Astrocyte (in vitro differentiated cells and primary cell): ENCODE results near the gene ILF3. TPM values are rescaled to one million over a fixed set of nuclear protein-coding genes. Genes with fewer than 3 reads are reported as not detected.

Experiments
- DNase-seq: peaks from one replicate; pipeline ENCODE4 v3.0.0-alpha.2; 2010; ENCODE audit warnings: low read depth
- FAIRE-seq: peaks from 2 replicates; lab custom pipeline; 2011; peaks lifted over from hg19 to GRCh38; lab: Jason Lieb, UNC
- H2AFZ ChIP-seq: 2 replicates; pipeline ENCODE4 v1.6.0; 2012; ENCODE audit warnings: low read depth, low read length, inconsistent platforms
- H3K27ac ChIP-seq: 2 replicates; pipeline ENCODE4 v1.5.1; 2011; ENCODE audit warnings: low read depth, low read length, inconsistent platforms
- H3K27me3 ChIP-seq: 2 replicates; pipeline ENCODE4 v1.6.0; 2011; ENCODE audit warnings: low read length, inconsistent platforms; ENCODE audit not compliant: insufficient read depth
- H3K36me3 ChIP-seq: 2 replicates; pipeline ENCODE4 v1.5.1; 2011; ENCODE audit warnings: low read length, inconsistent platforms; ENCODE audit not compliant: insufficient read depth
- H3K4me1 ChIP-seq: 2 replicates; pipeline ENCODE4 v1.5.1; 2011; ENCODE audit warnings: low read length, inconsistent platforms; ENCODE audit not compliant: insufficient read depth
- H3K4me2 ChIP-seq: 2 replicates; pipeline ENCODE4 v1.6.0; 2012; ENCODE audit warnings: low read length, inconsistent platforms
- H3K4me3 ChIP-seq: 2 replicates; pipeline ENCODE4 v1.5.1; 2011; ENCODE audit warnings: low read depth, mild to moderate bottlenecking, low read length, inconsistent platforms; ENCODE audit not compliant: insufficient read depth
- H3K79me2 ChIP-seq: 2 replicates; pipeline ENCODE4 v1.6.0; 2012; ENCODE audit warnings: mild to moderate bottlenecking, low read length, inconsistent platforms; ENCODE audit not compliant: insufficient read depth
- H3K9ac ChIP-seq: 2 replicates; pipeline ENCODE4 v1.6.0; 2012; ENCODE audit warnings: mild to moderate bottlenecking, low read length, inconsistent platforms
- H3K9me3 ChIP-seq: 2 replicates; pipeline ENCODE4 v1.5.1; 2012; ENCODE audit warnings: low read depth, mild to moderate bottlenecking, low read length, inconsistent platforms; ENCODE audit not compliant: insufficient read depth
- H4K20me1 ChIP-seq: 2 replicates; pipeline ENCODE4 v1.6.0; 2012; ENCODE audit warnings: low read length, inconsistent platforms; ENCODE audit not compliant: insufficient read depth
- H3K27ac Mint-ChIP-seq: one replicate; pipeline ENCODE4 v1.8.0; 2021; ENCODE audit warnings: mild to moderate bottlenecking, mixed read lengths; ENCODE audit not compliant: unreplicated experiment
- H3K27me3 Mint-ChIP-seq: one replicate; pipeline ENCODE4 v1.8.0; 2021; ENCODE audit warnings: low read depth, mixed read lengths; ENCODE audit not compliant: unreplicated experiment
- H3K36me3 Mint-ChIP-seq: one replicate; pipeline ENCODE4 v1.8.0; 2021; ENCODE audit warnings: low read depth, mixed read lengths; ENCODE audit not compliant: unreplicated experiment
- H3K4me1 Mint-ChIP-seq: one replicate; pipeline ENCODE4 v1.8.0; 2021; ENCODE audit warnings: low read depth, mixed read lengths; ENCODE audit not compliant: unreplicated experiment
- H3K4me3 Mint-ChIP-seq: one replicate; pipeline ENCODE4 v1.8.0; 2021; ENCODE audit warnings: mild to moderate bottlenecking, moderate library complexity, mixed read lengths; ENCODE audit not compliant: unreplicated experiment
- H3K9me3 Mint-ChIP-seq: one replicate; pipeline ENCODE4 v1.8.0; 2021; ENCODE audit warnings: mild to moderate bottlenecking, mixed read lengths; ENCODE audit not compliant: unreplicated experiment
- CTCF ChIP-seq: IDR thresholded peaks from 2 replicates; pipeline ENCODE4 v1.5.1; 2011; ENCODE audit warnings: low read depth, mild to moderate bottlenecking, inconsistent platforms, low read length, moderate library complexity; ENCODE audit not compliant: insufficient read depth
- EZH2 ChIP-seq: IDR thresholded peaks from 2 replicates; pipeline ENCODE4 v1.6.1; 2012; ENCODE audit warnings: mild to moderate bottlenecking, low read length, inconsistent platforms; ENCODE audit not compliant: insufficient read depth
- total RNA-seq: library from RNA; stranded (reverse); gene quantifications from 2 replicates; pipeline ENCODE4 v1.2.1, GENCODE V29; 2021

Gene ILF3
- total RNA-seq, 1 donor from 2014 or later = 244 TPM

- Histone ChIP-seq H3K4me2 (no peak overlapping the region), H3K9me3 (no peaks in the 10 kb centered on the region), H3K4me1 (peaks cover 3% of the 10 kb centered on the region), H3K79me2 (peaks cover 90% of the 10 kb centered on the region), H3K36me3 (no peaks in the 10 kb centered on the region), H3K9ac (no peak overlapping the region), H4K20me1 (peaks cover 86% of the 10 kb centered on the region), H3K27me3 (no peaks in the 10 kb centered on the region), H2AFZ (no peak overlapping the region), H3K4me3 (no peak overlapping the region), H3K27ac (no peak overlapping the region)
- no peaks in the 10 kb centered on the region for H3K9me3 Mint-ChIP-seq
- TF ChIP-seq EZH2 = no peak
- TF ChIP-seq CTCF = no peak
- peaks cover 8% of the 10 kb centered on the region for H3K36me3 Mint-ChIP-seq
- FAIRE-seq (no peak), DNase-seq (no peak)
- H3K4me1 Mint-ChIP-seq = no peaks in the 10 kb centered on the region
- no peak overlapping the region for H3K27ac Mint-ChIP-seq
- no peaks in the 10 kb centered on the region for H3K27me3 Mint-ChIP-seq
- no peak overlapping the region for H3K4me3 Mint-ChIP-seq
Measured at GRCh38 chr19:10729411-10729810, 75.3 kb downstream of the ILF3 start.

DNA sequence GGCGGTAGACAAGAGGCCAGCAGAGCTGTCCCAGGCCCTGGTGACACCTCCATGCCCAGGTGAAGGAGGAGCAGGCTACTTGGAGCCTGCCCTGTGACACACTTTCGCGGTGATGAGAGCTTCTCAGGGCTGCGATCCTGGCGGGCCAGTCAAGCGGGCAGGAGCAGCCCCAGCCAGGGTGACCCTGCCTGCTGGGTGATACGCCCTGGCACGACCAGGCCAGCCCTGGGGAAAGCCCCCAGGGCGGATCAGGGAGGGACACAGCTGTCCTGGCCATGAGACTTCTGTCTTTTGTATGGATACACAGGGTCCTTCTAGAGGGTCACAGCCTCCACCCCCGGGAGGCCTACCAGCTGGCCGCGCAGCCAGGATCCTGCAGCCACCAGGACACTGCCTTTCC lies 76.8 kb downstream of the ILF3 start:
- Mint-ChIP-seq H3K4me3 (no peak overlapping the region), H3K27ac (no peak overlapping the region), H3K27me3 (no peaks in the 10 kb centered on the region), H3K4me1 (no peaks in the 10 kb centered on the region), H3K9me3 (no peaks in the 10 kb centered on the region), H3K36me3 (peaks cover 11% of the 10 kb centered on the region)
- Histone ChIP-seq H3K4me3 (no peak overlapping the region), H3K4me1 (no peaks in the 10 kb centered on the region), H3K4me2 (no peak overlapping the region), H3K9ac (no peak overlapping the region), H3K27ac (no peak overlapping the region), H2AFZ (no peak overlapping the region), H3K36me3 (no peaks in the 10 kb centered on the region), H3K79me2 (peaks cover 88% of the 10 kb centered on the region), H3K27me3 (no peaks in the 10 kb centered on the region), H3K9me3 (no peaks in the 10 kb centered on the region), H4K20me1 (peaks cover 84% of the 10 kb centered on the region)
- DNase-seq (no peak), FAIRE-seq (no peak)
- TF ChIP-seq CTCF (no peak), EZH2 (no peak)

DNA sequence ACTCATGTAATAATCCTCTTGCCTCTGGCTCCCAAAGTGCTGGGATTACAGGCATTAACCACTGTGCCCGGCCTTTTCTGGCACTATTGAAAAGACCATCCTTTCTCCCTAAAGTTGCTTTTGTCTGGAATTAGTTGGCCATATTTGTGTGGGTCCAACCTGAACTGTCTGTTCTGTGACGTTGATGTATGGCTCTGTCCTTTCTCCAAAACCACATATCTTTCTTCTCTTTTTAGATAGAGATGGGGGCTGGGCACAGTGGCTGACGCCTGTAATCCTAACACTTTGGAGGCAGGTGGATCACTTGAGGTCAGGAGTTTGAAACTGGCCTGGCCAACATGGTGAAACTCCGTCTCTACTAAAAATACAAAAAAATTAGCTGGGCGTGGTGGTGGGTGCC lies 81.6 kb downstream of the ILF3 start:
- Histone ChIP-seq H3K36me3 (no peaks in the 10 kb centered on the region), H3K27me3 (no peaks in the 10 kb centered on the region), H3K9me3 (no peaks in the 10 kb centered on the region), H3K4me3 (no peak overlapping the region), H3K79me2 (peaks cover 84% of the 10 kb centered on the region), H3K27ac (no peak overlapping the region), H4K20me1 (peaks cover 74% of the 10 kb centered on the region), H3K9ac (no peak overlapping the region), H3K4me2 (no peak overlapping the region), H2AFZ (no peak overlapping the region), H3K4me1 (no peaks in the 10 kb centered on the region)
- H3K4me3 Mint-ChIP-seq = no peak overlapping the region
- peaks cover 9% of the 10 kb centered on the region for H3K9me3 Mint-ChIP-seq
- no peak overlapping the region for H3K27ac Mint-ChIP-seq
- H3K27me3 Mint-ChIP-seq = no peaks in the 10 kb centered on the region
- H3K4me1 Mint-ChIP-seq = peaks cover 2% of the 10 kb centered on the region
- no peak for TF ChIP-seq EZH2
- no peak for TF ChIP-seq CTCF
- peaks cover 25% of the 10 kb centered on the region for H3K36me3 Mint-ChIP-seq
- FAIRE-seq = no peak
- no peak for DNase-seq
